Measurements from ENCODE around the gene NUDT14. TPM values are rescaled to one million over a fixed set of nuclear protein-coding genes. Genes with fewer than 3 reads are reported as not detected.

The NUDT14 gene
- total and polyA plus RNA-seq, 2 of the 8 experiments (the other 6 are each of a cell fraction or from before 2014, with no cell fraction given) = 25.5 to 33.3 TPM

GRCh38 chr14:105152794-105153241, 28.3 kb downstream of the NUDT14 start (continued):
- TF ChIP-seq ATF2 (IDR thresholded peaks at IDR 0.05; ENCODE audit: low read length) (no peak), RXRA (IDR thresholded peaks at IDR 0.05; ENCODE audit: insufficient read depth, low read depth, low read length) (no peak), JUND (IDR thresholded peaks at IDR 0.05; ENCODE audit: low read length) (no peak), E2F6 (IDR thresholded peaks at IDR 0.05) (no peak), TCF12 (IDR thresholded peaks at IDR 0.05; ENCODE audit: low read depth, low read length) (no peak)
